ENCODE results near the gene MUC5B.

GRCh38 chr11:1237128-1237580, 14.3 kb downstream of the MUC5B start:
- TF ChIP-seq CTCF (IDR thresholded peaks at IDR 0.05) (no peak), POLR2A (IDR thresholded peaks at IDR 0.05) (no peak)
